GM18951 (cell line): Measurements from ENCODE around the gene RCBTB2.

Experiments
- POLR2A ChIP-seq: IDR thresholded peaks from 4 replicates; pipeline ENCODE4 v1.6.1; 2011; ENCODE audit warnings: mild to moderate bottlenecking; ENCODE audit not compliant: insufficient read length, insufficient read depth; ENCODE audit errors: extremely low read depth
- in situ Hi-C: fragments of 300-500 bp; cut with MboI; formaldehyde crosslinking; loops from one replicate; pipeline ENCODE4 v1.12.0; 2022; ENCODE audit warnings: low sequenced_read_pairs, mixed read lengths, inconsistent platforms; ENCODE audit not compliant: unreplicated experiment

The RCBTB2 gene

DNA sequence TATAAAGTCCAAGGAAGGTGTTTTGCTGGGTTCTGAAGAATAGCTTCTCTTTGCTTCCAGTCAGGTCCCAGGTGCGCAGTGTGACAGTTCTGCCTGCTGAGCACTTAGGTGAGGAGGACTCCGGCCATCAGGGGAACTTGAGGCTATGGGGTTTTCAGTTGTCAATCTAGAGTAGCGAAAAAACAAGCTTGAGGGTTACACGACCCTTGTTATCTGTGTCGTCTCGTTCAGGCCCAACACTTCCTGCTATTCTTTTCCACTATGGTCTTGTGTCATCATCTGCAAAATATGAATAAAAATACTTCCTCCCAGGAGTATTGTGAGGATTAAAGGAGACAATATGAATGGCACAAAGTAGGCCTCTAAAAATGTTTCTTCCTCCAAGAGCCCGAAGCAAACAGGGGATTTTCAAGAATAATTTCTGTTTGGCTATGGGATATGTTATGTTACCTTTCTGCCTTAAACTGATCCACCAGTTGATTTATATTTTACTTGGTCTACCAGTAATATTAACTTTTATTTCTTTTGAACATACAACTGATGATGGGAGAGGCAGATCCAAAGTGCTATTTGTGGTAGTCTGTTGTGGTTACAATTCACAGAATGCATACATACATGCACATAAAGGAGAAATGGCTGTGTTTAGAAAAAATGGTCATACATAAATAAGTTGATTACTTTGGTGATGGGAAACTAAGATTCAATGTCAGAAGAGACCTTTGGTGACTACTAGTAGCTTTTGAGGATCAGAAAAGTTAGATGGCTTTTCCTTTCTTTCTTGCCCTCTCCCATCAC, 40.5 kb upstream of the RCBTB2 start:
- TF ChIP-seq POLR2A: no peak
- in situ Hi-C loops: loop anchor here (10.0 kb wide), 1 partner anchor 79 kb away; no protein-coding TSS in a partner anchor

DNA sequence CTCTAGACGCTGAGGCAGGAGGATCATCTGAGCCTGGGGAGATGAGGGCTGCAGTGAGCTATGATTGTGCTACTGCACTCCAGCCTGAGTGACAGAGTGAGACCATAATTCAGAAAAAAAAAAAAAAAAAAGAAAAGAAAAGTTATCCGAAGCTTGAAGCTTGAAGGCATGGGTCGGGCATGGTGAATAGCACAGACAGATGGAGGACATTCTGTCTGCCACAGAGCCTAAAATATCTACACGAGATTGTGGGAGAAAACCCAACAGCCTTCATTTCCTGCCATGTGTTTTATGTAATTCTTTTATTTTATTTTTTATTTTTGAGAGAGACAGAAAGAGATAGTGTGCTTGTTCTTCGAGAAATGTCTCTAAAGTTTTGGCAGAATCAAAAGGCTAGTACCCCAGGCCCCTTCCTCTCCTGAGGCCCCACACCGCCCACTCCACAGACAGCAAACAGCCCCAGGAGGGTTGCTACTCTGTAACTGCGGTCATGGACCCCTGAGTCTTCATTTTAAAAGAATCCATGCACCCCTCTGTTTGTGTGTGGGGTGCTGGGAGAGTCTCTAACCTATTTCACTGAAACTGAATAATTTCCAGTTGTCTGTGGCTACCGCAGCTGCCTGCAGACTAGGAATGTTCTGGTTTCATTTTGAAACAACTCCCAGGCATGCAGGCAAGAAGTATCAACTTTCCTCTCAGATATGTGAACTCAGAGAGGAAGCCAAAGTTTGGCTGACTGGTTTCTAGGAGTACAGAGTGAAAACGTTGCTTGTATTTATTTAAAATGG, 38.4 kb upstream of the RCBTB2 start:
- no peak for TF ChIP-seq POLR2A
- in situ Hi-C loops: loop anchor here (10.0 kb wide), 1 partner anchor 77 kb away; no protein-coding TSS in a partner anchor

DNA sequence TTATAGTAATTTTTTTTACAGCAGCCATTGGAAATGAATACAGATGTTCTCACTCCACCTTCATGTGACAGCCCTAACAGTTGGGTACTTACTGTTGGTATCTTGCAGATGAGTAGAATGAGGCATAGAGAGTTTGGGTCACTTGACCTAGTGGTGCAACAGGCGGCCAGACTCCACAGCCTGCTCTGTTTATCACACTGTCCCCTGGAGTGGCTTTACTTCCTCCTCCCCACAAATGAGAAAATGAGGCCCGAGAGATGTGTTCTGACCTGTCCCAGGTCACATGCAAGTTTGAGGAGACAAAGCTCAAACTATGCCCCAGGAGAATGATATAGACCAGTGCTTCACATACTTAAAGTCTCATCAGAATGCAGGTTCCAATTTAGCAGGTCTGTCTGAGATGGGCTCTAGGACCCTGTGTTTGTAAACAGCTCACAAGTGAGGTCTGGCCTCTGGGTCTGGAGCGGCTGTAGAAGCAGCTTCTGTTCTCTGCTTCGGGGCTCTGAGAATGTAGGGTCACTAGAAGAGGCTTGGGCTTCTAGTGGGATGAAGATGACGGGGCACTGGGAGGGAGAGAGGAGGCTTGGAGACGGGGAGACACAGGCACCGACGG, 37.4 kb upstream of the RCBTB2 start:
- in situ Hi-C loops: loop anchor here (10.0 kb wide), 1 partner anchor 76 kb away; no protein-coding TSS in a partner anchor

DNA sequence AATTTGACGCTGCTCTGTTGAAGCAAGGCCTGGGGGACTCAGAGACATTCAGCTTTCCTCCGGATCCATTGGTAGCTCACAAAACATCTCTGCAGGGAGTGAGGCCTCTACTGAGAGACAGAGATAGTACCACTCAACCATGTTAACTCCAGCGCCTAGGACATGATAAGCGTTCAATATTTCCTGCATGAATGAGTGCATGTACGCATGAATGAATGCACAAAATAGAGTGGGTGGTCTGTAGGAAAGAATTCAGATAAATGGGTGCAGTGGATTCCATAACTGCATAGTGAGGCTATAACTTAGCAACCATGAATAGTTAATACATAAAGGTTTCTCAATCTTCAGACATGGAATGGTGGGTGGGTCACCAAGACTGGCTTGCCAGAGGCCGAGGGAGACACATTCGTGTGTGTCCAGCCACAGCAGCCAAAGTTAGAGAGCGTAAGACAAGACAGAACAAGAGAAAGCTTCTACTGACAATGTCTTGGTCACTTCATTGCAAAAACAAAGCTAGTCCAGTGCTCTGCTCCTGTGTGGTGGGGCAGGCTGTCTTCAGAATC, 36.3 kb upstream of the RCBTB2 start:
- no peak for TF ChIP-seq POLR2A
- in situ Hi-C loops: no loop called here

More for the DNA sequence above, 37.4 kb upstream of the RCBTB2 start:
- TF ChIP-seq POLR2A: no peak

DNA sequence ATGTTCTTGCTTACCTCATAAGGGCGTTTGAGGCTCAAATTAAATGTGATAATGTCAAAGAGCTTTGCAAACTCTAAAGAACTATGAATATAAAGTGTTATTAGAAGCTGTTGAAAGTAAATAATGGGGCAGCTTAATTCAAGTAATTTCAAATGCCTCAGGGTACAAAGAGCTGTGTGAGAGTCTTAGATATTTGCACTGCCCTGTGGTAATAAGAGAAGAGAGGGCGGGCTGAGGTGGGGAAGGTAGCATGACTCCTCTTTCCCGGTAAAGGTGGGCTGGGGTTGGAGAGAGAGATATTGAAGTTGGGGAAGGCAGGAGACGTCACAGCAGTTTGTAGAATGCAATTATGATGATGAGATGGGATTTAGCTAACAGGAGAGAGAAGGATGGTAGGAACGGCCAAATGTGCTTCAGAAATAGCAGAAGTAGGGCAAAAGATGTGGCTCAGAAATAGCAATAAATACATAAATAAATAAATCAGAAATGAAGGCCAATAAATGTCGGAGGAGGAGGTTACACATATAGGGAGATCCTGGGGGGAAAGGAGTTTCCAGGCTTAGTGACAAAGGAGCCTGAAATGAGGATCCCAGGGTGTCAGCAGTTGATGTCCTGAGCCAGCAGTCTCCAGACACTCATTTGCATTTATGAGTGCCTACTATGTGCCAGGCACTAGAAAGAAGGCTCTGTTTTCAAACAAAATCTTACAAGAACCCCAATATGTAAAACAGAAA, 35.7 kb upstream of the RCBTB2 start:
- TF ChIP-seq POLR2A: no peak
- in situ Hi-C loops: no loop called here

DNA sequence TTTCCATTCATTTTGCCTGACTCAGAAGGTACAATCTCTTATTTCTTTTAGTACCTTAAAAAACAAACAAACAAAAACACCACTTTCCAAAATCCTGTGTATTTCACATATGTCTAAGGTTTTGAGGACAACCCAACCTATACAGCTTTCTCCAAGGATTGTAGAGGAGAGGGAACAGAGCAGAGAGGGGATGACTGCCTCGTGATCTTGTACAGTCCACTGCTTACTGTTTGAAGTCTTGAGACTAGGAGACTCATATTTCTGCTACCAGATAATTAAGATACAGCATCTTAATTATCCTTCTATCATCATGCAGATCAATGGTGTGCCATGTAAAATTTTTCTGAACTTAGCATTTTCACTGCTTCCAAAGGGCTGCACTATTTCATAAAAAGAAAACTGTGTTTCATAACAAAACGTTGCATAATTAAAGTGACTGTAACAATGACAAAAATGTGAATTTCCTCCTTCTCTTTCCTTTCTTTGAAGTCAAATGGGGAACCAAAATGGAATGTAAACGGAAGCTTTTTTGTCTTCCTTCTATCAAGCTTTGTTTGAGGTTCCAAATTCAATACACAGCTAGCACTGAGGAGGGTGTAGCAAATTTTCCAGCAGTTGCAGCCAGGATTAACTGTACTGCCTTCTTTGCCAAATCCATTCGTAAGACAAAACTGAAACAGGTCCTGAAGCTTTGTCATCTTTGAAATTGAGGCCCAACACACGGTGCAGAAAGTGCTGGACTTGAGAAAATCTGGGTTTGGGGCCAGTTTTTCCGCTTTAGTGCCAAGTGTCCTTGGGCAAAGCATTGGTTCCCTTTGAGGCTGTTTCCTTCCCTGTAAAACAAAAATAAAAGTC, 34.9 kb upstream of the RCBTB2 start:
- in situ Hi-C loops: no loop called here
- no peak for TF ChIP-seq POLR2A

DNA sequence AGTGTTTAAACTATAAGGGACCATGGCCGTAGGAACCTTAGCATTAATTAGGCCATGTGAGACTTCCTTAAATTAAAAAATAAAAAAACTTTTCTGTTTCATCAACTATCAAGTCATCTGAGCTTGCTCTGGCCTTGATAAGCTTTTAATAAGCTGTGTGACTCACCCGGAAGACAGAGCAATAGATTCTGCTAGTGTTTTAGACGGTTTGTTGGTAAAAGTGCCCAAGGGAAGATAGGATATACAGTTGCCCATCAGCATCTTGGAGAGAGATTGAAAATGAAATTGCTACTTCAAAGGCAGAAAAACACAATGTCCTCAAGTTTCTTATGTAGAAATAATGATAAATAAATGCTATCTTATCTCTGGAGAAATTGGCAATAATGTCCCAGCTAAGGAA, 31.2 kb upstream of the RCBTB2 start:
- in situ Hi-C loops: no loop called here
- no peak for TF ChIP-seq POLR2A

DNA sequence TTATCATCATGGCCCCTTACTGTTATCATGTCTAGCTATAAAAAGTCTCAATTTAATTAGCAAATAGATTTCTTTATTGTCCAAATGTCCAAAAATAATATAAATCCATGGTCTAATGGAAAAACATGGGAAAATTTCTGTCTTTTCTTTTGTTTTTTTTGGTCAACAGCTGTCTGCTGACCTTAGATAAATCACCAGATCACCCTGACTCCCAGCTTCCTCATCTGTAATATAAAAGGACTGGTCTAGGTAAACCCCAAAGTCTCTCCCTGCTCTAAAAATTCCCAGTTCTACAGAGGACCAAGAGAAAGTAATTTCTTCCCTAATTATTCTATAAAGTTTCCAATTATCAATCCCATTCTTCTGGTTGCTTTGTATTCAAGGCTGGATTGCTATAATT, 30.7 kb upstream of the RCBTB2 start:
- in situ Hi-C loops: no loop called here

DNA sequence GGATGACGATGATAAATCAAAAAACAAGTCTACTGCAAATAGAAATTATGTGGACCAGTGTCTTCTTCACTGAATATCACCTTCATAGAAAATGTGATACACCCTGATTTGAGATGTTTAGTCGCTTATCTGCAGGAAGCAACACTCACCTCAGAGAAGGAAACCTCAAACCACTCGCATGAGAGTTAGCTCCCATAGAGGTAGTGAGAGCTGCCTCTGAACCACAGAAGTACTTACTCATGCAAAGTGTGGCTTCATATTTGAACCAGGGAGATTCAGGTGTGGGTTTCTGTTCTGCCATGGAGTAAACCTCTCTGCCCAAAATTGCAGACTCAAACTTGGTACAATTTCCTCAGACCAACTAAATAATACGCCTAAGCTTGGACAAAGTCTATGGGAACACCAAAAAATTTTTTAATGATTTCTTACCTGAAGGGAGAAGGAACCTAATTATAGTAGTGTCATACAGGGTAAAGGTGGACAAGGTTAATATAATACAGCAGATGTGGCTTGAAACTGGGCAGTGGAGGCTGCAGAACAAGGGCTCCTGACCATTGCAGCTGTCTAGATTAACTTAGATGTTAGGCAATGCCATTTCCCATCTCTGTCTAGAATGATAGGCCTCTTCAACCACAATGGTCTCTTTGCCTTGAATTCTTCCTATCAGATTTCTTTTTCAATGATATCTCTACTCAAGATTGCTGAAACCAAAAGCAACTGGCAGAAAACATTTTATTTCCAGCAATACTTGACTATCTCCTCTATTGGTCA, 29.6 kb upstream of the RCBTB2 start:
- in situ Hi-C loops: no loop called here
- TF ChIP-seq POLR2A: no peak

More for the DNA sequence above, 30.7 kb upstream of the RCBTB2 start:
- TF ChIP-seq POLR2A: no peak

DNA sequence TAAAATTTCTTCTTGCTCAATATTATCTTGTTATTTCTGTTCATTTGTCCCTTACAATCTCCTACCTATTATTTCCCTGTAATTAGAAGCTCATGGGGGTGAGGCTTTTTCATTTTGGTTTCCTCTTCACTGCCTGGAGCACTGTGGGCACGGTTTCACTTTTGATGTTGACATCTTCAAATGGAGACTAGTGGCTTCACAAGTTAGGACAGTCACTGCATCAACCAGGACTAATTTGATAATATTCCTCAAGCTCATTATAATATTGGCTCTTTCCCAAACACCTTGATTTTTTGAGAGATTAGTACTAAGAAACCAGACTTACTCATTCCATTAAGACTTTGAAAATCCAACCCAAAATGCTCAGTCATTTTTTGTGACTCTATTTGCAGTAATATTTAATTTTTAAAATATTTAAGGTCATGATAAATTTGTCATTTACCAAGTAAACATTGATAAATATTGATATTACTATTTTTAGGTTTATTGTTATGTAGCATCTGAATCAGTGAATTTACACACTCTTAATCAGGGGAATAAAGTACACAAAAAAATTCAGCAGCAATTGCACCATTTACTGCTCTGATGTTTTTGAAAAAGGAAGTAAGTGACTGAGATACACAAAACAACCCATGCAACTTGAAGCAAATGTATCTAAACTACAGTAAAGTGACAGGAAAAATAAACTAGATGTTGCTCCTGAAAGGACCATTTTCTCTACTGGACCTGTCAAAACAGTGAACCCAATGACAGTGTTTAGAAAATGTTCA, 28.8 kb upstream of the RCBTB2 start:
- in situ Hi-C loops: no loop called here
- TF ChIP-seq POLR2A: no peak
